Measurements from ENCODE around the gene PRKCD.

Gene PRKCD

GRCh38 chr3:53181024-53181371 lies 20.0 kb downstream of the PRKCD start:
- POLR2A ChIA-PET = no interaction called here
- no peak overlapping the region for H3K4me3 ChIP-seq (ENCODE audit: low read depth, low read length)
- DNase-seq (ENCODE audit: low read depth, low spot score) = no peak
- no peak for TF ChIP-seq CTCF (IDR thresholded peaks at IDR 0.05; ENCODE audit: insufficient read depth, low read length, missing control alignments)
- CTCF ChIA-PET = interaction anchor here (1.2 to 3.7 kb wide), 2 partner anchors 15 to 47 kb away, joined by 6 to 22 read pairs; no protein-coding TSS in a partner anchor

- H3K4me3 ChIP-seq (ENCODE audit: low read depth, low read length) = no peak overlapping the region
- ChIA-PET CTCF (interaction anchor here (0.6 to 3.7 kb wide), 3 partner anchors 12 to 48 kb away, joined by 3 to 22 read pairs (median 11); no protein-coding TSS in a partner anchor), POLR2A (no interaction called here)
- no peak for DNase-seq (ENCODE audit: low read depth, low spot score)
- TF ChIP-seq CTCF (IDR thresholded peaks at IDR 0.05; ENCODE audit: insufficient read depth, low read length, missing control alignments) = no peak
Observed at GRCh38 chr3:53181528-53181927, 20.5 kb downstream of the PRKCD start.

- TF ChIP-seq CTCF (IDR thresholded peaks at IDR 0.05; ENCODE audit: insufficient read depth, low read length, missing control alignments) = no peak
- H3K4me3 ChIP-seq (ENCODE audit: low read depth, low read length) = no peak overlapping the region
- CTCF ChIA-PET = interaction anchor here (2.4 to 3.7 kb wide), 2 partner anchors 13 to 50 kb away, joined by 11 to 22 read pairs; no protein-coding TSS in a partner anchor
- DNase-seq (ENCODE audit: low read depth, low spot score) = no peak
- POLR2A ChIA-PET = no interaction called here
Observed at GRCh38 chr3:53182764-53183355, 21.9 kb downstream of the PRKCD start.

GRCh38 chr3:53183514-53183913 lies 22.5 kb downstream of the PRKCD start:
- no peak for TF ChIP-seq CTCF (IDR thresholded peaks at IDR 0.05; ENCODE audit: insufficient read depth, low read length, missing control alignments)
- ChIA-PET POLR2A (no interaction called here), CTCF (interaction anchor here (2.4 to 3.7 kb wide), 2 partner anchors 12 to 50 kb away, joined by 11 to 22 read pairs; no protein-coding TSS in a partner anchor)
- H3K4me3 ChIP-seq (ENCODE audit: low read depth, low read length) = no peak overlapping the region
- DNase-seq (ENCODE audit: low read depth, low spot score) = no peak

GRCh38 chr3:53184701-53185100 lies 23.7 kb downstream of the PRKCD start:
- no peak overlapping the region for H3K4me3 ChIP-seq (ENCODE audit: low read depth, low read length)
- ChIA-PET POLR2A (no interaction called here), CTCF (interaction anchor here (1.0 to 2.2 kb wide), 3 partner anchors 9 to 50 kb away, joined by 3 to 16 read pairs (median 10); no protein-coding TSS in a partner anchor)
- no peak for DNase-seq (ENCODE audit: low read depth, low spot score)
- no peak for TF ChIP-seq CTCF (IDR thresholded peaks at IDR 0.05; ENCODE audit: insufficient read depth, low read length, missing control alignments)

- H3K4me3 ChIP-seq (ENCODE audit: low read depth, low read length) = no peak overlapping the region
- POLR2A ChIA-PET = no interaction called here
Observed at GRCh38 chr3:53185761-53186465, 24.9 kb downstream of the PRKCD start.

More at GRCh38 chr3:53185761-53186465, 24.9 kb downstream of the PRKCD start:
- TF ChIP-seq CTCF (IDR thresholded peaks at IDR 0.05; ENCODE audit: insufficient read depth, low read length, missing control alignments) = no peak
- CTCF ChIA-PET = interaction anchor here (2.1 to 2.2 kb wide), 2 partner anchors 10 to 52 kb away, joined by 10 to 16 read pairs; no protein-coding TSS in a partner anchor
- DNase-seq (ENCODE audit: low read depth, low spot score) = no peak
